Activated T-cell treated with anti-CD3 and anti-CD28 coated beads for 1 hour (primary cell): ENCODE measurements around the gene WDCP.
"Not testable (repeated sequence)": the region's sequence is repeated elsewhere in the genome, so short reads cannot be mapped to it uniquely, and the experiment has no call there.

Source experiments
- DNase-seq: peaks from one replicate; pipeline ENCODE4 v3.0.0-alpha.2; 2020; ENCODE audit warnings: low read depth

WDCP gene

GRCh38 chr2:24022324-24022974 is 24.7 kb downstream of the WDCP start:
- DNase-seq: no peak

DNA sequence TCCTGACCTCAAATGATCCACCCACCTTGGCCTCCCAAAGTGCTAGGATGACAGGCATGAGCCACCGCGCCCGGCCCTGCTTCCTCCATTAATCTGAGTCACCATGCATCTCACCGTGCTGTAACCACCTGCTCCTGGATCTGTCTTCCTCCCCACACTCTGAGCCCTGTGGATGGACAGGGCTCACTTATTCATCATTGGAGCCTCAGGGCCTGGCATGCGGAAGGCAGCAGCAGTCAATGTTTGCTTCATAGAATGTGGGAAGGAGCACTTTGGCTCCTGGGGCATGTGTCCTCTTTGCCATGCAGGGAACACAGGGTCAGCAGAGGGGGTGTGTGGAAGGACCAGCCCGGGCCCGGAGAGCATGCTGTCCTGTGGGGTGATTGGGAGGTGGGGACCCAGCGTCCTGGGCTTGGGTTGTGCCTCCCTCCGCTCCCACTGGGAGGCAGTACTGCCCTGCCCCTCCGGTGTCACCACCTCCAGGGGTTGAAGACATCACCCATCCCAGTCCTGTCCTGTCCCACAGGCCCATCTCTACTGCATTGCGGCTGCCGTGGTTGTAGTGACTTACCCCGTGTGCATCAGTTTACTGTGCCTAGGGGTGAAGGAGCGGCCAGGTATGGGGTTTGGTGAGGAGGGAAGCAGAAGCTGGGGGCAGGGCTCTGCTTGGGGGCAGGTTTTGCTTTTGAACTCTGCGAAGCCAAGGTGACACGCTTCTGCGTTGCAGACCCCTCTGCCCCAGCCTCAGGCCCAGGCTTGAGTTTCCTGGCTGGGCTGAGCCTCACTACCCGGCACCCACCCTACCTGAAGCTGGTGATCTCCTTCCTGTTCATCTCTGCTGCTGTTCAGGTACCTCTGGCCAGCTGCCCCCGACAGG is 25.8 kb downstream of the WDCP start:
- DNase-seq: no peak

DNA sequence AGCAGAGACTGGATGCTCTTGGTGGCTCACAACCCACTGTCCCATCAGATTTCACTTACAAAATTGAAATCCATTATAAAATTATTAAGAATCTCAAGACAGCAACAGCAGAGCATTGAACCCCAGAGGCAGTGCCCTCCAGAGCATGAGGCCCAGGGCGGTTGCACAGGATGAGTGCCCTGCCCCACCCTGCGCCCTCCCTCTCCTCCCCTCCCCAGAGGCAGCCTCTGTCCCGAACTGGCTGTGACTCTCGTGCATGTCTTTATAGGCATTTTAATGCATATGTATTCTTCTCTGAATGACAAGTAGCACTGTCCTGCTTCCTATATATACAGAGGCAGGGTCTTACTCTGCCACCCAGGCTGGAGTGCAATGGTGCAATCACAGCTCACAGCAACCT is 26.9 kb downstream of the WDCP start:
- no peak for DNase-seq

- DNase-seq: no peak
These were observed 27.5 kb downstream of the WDCP start for GRCh38 chr2:24019729-24020128.

DNA sequence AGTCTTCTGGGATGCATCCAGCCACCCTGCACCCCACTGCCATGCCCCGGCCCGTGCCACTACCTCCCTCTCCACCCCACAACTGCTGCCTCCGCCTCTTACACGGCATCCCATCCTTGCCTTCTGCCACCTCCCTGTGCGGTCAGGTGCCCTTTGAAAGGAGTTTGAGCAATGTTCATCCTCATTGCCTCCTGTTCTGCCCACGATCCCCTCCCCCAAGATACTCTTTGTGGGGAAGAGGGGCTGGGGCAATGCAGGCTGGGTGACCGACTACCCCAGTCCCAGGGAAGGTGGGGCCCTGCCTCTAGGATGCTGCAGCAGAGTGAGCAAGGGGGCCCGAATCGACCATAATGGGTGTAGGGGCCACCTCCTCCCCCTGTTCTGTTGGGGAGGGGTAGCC is 28.9 kb downstream of the WDCP start:
- DNase-seq: no peak

GRCh38 chr2:24017711-24018110 is 29.5 kb downstream of the WDCP start:
- DNase-seq: no peak

GRCh38 chr2:24016853-24017703 is 30.1 kb downstream of the WDCP start:
- no peak for DNase-seq

GRCh38 chr2:24016376-24016761 is 30.8 kb downstream of the WDCP start:
- DNase-seq: no peak

GRCh38 chr2:24015562-24016375 is 31.4 kb downstream of the WDCP start:
- DNase-seq: no peak

- DNase-seq: not testable (repeated sequence)
These were observed 32.3 kb downstream of the WDCP start for GRCh38 chr2:24014902-24015301.

- no peak for DNase-seq
These were observed 34.5 kb downstream of the WDCP start for GRCh38 chr2:24012521-24013188.

- no peak for DNase-seq
These were observed 35.7 kb downstream of the WDCP start for GRCh38 chr2:24011250-24012104.

- no peak for DNase-seq
These were observed 36.5 kb downstream of the WDCP start for GRCh38 chr2:24010477-24011249.

- DNase-seq: no peak
These were observed 37.3 kb downstream of the WDCP start, which contains the start of gene MFSD2B for GRCh38 chr2:24009680-24010476. TSS of gene MFSD2B (plus strand) at chr2:24010085. CDS start at chr2:24010097, 12 bp downstream.

DNA sequence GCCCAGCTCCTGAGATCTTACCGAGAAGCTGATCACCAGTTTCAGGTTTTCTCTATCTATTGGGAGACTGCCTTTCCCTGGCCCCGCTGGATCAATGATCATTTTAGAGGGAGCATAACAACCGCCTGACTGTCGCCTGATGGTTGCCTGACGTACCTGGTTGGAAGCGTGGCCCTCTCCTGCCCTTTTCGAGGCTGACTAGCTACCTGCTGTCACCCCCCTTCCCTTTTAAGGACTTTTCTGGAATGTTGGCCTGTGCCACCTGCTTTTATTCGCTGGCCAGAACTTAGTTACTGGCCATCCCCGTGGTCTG is 37.9 kb downstream of the WDCP start:
- no peak for DNase-seq

- no peak for DNase-seq
These were observed 38.4 kb downstream of the WDCP start for GRCh38 chr2:24008672-24009366.

DNA sequence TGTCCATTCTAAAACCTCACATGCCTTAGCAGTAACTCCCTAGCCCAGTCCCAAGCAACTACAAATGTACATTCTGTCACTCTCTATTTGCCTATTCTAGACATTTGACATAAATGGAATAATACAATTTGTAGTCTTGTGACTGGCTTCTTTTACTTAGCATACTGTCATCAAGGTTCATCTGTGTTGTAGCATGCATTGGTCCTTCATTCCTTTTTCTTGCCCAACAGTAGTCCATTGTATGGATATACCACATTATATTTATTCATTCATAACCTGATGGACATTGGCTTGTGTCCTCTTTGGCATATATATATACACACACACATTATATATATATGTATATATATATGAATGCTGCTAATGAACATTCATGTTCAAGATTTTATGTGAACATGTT is 39.5 kb downstream of the WDCP start:
- DNase-seq: no peak

GRCh38 chr2:23994567-23994966 is 52.6 kb downstream of the WDCP start:
- no peak for DNase-seq
